Measurements from ENCODE around the gene TNC.

Gene TNC

GRCh38 chr9:115043632-115044031 lies 74.3 kb downstream of the TNC start:
- no peak for DNase-seq

- no peak for DNase-seq
These were observed 75.0 kb downstream of the TNC start for GRCh38 chr9:115042781-115043509.

DNA sequence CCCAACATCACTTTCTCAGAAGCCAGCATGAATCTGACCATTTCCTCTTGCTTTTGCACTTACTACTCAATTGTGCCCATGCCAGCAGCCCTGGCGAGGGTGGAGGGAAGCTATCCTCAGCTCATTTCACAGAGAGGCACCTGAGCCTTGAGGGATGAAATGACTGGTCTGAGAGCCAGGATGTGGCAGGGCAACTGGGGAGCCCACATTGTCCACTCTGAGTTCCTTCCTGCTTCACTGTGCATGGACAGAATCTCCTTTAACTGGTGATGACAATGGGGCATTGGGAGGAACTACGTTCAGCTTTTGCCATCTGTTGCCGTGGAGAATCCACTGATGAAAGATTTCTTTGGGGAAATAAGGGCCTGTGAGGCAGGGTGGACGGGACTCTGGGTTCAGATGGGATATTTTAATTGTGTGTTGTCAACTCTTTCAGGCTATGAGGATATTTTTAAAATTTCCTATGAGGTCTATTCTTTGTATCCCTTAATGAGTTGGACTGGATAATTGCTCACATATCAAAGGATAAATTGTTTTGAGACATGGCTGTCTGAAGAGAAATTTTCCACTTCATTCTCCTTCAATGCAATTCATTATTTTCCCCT lies 78.3 kb downstream of the TNC start:
- DNase-seq, result no peak

DNA sequence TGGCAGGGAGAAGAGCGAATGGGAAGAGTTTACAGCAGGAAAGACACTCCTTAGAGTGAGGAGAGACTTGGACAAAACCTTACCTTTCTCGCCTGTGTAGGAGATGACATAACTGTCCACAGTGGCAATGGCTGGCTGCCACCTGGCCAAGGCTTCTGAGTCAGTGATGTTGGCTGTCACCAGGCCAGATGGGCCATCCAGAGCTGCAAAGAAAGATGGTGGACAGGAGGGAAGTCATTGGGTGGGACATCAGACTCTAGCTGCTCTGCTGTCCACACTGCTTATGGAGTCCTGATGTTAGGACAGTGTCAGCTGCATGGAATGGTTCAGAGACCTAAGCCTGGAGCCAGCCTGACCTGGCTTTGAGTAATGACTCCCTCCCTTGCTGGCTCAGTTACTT lies 79.8 kb downstream of the TNC start:
- no peak for DNase-seq

GRCh38 chr9:115036691-115037090 lies 81.3 kb downstream of the TNC start:
- DNase-seq, result no peak

GRCh38 chr9:115035841-115036612 lies 81.9 kb downstream of the TNC start:
- DNase-seq, result no peak

DNA sequence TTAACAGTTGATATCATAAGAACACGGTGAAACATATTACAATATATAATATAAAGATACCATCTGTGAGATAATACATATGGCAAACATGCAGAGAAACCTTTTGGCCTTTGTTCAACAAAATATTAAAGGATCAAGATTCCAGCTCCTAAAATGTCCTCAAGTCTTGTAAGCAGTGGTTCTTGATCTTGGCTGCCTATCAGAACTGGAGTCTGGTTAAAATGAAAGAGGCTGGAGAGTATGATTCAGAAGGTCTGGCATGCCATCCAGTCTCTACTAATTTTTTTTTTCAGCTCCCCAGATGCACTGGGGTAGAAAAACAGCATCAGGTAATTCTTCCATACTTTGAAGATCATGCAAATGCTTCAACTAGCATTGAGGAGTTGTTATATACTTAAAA lies 83.2 kb downstream of the TNC start:
- DNase-seq, result no peak

DNA sequence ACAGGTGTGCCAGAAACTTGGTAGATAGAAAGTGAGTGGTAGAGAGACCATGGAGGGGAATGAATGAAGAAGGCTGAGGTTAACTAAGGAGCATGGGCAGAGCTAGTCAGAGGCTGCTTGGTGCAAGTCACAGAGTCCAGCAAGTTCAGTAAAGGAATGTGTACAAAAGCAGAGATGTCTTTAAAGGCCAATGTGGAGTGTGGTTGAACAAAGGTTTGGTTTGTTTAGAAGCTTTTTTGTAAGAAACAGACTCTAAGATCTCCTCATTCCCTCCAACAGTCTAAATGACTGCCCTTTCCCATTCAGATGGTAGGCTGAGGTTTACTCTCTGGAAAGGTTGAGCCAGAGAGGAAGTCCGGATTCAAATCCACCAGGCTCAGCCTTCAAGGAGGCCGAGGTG lies 84.2 kb downstream of the TNC start:
- DNase-seq, result no peak

- DNase-seq, result no peak
These were observed 85.7 kb downstream of the TNC start for GRCh38 chr9:115032296-115032695.

DNA sequence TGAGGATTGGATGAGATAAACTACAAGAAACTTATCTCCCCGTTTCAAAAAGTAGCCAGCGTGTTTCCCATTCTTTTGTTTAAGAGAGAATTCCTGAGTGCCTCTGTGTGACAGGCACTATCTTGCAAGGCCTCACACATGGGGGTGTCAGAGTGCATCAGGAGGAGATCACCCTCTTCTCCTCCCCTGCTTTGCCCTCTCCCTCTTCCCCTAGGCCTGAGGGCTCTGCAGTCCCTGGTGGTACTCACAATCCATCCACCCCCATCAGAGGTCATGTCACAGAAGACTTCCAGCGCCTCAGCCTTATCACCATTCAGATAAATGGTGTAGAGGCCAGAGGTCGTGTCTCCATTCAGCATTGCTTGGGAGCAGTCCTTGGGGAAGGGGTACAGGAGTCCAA lies 88.0 kb downstream of the TNC start:
- DNase-seq, result no peak

DNA sequence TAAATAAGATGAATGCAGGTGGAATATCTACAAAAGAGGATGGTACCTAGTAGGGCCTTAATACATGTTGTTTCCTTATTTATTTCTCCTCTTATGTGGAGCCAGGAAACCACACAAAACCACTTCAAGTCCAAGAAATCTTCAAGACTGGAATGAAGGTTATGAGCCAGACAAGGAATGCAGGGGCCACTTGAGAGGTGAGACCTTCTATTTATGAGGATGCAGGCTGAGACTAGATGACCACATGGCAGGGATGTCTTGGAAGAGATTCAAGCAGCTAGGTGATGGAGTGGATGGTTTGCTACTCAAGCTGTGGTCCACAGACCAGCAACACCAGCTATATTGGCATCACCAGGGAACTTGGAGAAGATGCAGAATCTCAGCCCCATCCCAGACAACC lies 92.2 kb downstream of the TNC start:
- DNase-seq, result no peak

DNA sequence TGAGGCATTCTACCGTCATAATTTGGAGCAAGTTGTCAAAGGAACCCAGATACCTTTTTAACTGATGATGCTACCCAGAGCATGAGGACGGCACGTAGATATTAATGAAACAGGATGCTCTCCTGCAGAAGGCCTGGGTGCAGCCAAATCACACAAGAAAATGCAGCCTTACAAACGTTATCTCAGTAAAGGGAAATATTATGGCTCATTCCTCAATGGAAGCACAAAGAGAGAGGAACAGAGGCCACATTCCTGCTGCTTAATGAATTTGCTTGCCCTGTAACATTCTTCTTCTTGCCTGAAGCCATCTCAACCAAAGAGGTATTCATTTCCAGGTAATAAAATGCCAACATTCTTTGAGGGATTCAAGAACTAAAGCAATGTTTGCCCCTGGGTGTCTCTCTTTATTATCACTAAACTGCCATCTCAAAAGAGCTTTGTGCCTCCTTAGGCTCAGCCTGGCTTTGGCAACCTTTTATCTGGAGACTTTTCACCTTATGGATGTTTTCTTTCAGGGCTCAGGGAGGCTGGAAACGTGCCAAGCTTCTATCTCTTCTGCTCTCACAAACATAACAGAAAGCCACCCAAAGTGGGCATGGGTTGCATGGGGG lies 92.9 kb downstream of the TNC start:
- no peak for DNase-seq

- DNase-seq, result no peak
These were observed 95.1 kb downstream of the TNC start for GRCh38 chr9:115022760-115023434.

DNA sequence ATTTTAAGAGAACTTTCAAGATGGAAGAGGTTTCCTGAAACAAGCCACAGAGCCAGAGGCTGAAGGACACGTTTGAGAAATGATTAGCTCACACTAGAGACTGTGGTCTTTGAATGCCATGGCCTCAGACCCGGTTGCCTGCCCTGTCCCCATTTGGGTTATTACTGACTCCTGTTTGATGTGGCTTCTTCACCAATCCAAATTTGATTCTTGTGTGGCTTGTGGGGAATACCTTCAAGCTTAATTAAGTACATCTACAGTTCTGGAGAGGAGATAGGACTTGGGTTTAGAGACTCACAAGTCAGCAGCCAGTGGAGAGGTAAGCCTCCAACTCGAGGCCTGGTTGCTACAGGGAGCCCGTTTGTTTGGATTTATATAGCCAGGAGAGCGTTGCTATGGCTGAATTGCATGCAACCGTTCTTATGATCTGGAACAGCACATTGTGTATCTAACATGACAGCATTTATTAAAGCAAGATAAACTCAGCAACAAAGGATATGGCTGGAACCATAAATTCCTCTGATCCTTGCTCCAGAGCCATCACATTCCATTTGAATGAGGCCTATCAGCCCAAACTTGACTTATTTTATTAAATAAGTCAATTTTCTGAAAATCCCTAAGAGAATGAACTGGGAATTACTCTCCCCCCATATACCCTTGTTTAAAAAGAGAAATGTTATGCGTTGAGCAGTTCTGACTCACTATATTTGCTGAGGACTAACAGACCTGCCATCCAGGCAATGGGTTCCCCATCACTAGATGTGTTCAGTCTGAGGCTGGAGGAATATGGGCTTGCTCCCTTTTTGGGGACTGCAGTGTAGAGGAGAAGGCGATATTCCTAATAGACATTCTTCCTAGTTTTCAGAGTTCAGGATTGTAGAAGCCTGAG lies 99.2 kb downstream of the TNC start:
- DNase-seq, result no peak

- no peak for DNase-seq
These were observed 101.6 kb downstream of the TNC start for GRCh38 chr9:115016344-115016743.

DNA sequence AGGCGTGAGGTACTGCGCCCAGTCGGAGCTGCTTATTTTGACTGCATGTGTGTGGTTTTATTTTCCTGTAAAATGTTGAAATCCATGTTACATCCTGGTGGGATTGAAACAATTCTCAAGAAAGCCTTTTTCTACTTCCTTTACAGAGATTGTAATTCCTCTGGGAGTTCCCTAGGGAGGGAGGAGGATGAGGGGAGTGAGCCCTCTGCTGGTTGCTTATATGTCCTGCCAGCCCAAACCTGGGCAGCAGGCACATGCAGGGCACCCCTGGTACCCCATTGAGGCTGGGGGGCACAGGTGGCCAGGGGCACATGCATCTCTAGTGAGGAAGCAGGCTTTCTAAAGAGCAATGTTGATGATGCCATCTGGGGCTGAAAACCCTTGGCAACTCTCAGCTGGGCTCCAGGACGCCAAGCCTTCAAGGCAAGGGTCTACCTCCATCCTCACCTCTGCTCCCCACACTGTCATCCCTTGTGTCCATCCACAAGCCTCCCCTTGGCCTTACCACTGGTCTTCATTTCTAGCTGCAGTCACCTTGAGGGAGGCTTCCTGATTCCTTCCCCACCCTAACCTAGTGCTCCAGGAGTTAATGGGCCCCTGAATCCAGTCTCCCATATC lies 102.8 kb downstream of the TNC start:
- DNase-seq, result no peak

DNA sequence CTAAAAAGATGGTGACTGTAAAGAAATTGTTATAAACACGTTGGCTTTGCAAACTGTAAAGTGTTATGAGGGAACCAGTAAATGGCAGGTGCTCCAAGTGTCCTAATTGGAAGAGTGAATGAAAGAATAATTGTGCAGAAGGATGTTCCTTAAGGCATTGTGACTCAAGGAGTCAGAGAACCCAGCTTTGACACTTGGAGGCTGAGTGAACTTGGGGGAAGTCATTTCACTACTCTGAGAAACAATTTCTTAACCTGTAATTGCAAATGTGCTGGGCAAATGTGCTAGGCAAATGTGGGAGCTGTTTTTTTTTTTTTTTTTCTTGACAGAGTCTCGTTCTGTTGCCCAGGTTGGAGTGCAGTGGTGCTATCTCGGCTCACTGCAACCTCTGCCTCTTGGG lies 103.5 kb downstream of the TNC start:
- no peak for DNase-seq

DNA sequence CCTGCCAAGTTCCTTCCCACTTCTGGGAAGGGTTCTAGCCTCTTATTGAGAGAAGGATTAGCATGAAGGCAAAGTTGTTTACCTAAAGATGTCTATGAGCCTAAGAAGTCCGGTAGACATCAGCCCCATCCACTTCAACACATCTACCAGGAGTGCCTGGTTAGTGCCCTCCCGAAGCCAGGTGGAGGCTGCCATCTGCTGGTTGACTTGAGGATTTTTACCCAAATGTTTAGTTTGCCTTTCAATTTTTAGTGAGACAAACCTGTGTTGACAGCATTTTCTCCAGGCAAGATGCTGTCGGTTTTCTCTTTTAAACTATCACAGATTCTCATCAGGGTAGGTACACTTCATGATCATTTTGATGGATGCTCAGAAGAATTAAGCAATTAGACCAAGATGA lies 104.0 kb downstream of the TNC start:
- peak; percentile 19 to 70 for DNase-seq

- DNase-seq, result no peak
These were observed 105.5 kb downstream of the TNC start for GRCh38 chr9:115012486-115012885.

GRCh38 chr9:115010874-115011273 lies 107.1 kb downstream of the TNC start:
- DNase-seq, result no peak

DNA sequence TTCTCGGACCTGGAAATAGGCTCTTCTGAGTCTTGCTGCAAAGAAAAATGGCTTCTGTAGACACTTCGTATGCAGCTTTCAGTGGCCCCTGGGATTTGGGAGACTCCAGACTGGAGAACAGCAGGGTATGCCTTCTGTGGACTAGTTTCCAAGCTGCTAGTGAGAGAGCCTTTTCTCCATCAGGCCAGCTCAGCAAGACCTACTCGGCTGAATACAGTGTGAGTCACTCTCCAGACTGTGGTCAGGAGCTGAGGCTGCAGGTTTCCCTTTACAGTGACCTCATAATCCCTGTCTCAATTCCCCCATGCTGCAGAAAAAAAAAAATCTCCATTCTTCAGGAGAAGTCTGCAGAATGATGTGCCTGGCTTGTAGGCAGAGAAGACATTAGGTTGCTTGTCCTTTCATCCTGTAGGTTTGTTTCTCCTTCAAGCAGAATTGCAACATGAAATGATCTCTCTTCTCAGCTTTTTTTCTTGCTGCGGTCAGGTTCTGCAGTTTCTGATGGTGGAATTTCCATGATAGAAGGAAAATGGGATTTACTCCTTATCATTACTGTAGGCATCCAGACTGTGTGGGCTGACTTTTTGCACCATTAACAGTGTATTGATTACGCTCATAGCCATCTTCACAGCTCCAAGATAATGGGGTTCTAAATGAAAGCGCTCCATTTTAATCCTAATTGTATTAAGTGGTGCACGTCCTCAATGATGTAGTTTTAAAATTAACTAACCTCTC lies 109.3 kb downstream of the TNC start:
- DNase-seq, result no peak

Data from bone marrow (tissue), 2 donors.